Mammary epithelial cell (primary cell): ENCODE measurements around the gene RPS21.

Source experiments
- EZH2 ChIP-seq: IDR thresholded peaks from 2 replicates; pipeline ENCODE4 v1.6.1; 2012; ENCODE audit warnings: low read length, inconsistent platforms, borderline replicate concordance
- TF ChIP-seq, protein P1 (sequence below), 2 donors: IDR thresholded peaks in 1 of 2; conservative IDR thresholded peaks in 1 of 2; 2 replicates each; pipeline ENCODE4 v1.5.1; 2011 to 2012; ENCODE audit warnings: inconsistent platforms in 2 of 2, low read length in 2 of 2, mild to moderate bottlenecking in 2 of 2, control low read depth in 1 of 2, low read depth in 1 of 2; ENCODE audit not compliant: insufficient read depth in 1 of 2; ENCODE audit errors: extremely low read depth in 1 of 2

DNA sequence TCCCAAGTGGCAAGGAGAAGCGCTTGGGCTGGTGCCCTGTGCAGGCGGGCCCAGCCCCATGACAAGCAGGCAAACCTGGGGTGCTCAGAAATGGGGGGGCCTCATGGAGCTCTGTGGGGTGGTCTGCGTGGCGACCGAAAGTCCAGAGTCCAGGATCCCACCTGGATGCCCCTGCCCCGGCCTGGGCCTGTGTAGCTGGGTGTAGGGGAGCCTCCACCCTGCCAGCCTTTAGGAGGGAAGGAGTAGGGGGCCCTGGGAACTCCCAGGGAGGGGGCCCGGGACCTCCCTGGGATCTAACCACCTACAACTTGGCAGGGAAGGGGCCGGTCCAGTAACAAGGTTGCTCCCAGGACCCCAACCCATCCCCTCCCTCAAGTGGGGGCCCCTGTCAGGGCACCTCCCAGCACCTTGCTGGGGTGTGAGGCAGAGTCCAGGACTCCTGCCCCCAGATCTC is 15.3 kb upstream of the RPS21 start:
- TF ChIP-seq, protein P1, sequence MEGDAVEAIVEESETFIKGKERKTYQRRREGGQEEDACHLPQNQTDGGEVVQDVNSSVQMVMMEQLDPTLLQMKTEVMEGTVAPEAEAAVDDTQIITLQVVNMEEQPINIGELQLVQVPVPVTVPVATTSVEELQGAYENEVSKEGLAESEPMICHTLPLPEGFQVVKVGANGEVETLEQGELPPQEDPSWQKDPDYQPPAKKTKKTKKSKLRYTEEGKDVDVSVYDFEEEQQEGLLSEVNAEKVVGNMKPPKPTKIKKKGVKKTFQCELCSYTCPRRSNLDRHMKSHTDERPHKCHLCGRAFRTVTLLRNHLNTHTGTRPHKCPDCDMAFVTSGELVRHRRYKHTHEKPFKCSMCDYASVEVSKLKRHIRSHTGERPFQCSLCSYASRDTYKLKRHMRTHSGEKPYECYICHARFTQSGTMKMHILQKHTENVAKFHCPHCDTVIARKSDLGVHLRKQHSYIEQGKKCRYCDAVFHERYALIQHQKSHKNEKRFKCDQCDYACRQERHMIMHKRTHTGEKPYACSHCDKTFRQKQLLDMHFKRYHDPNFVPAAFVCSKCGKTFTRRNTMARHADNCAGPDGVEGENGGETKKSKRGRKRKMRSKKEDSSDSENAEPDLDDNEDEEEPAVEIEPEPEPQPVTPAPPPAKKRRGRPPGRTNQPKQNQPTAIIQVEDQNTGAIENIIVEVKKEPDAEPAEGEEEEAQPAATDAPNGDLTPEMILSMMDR (conservative IDR thresholded peaks at IDR 0.05 in 1 of 2, IDR thresholded peaks at IDR 0.05 in 1 of 2; ENCODE audit: extremely low read depth in 1 of 2, insufficient read depth in 1 of 2, low read depth in 1 of 2, low read length in 2 of 2) = no peak
- TF ChIP-seq EZH2 = no peak
